B cell (primary cell): Measurements from ENCODE around the gene SLC25A26. TPM values are rescaled to one million over a fixed set of nuclear protein-coding genes. Genes with fewer than 3 reads are reported as not detected.

Experiments
- ATAC-seq: fragments of 200-7000 bp; cut with Tn5 transposase; one replicate; pipeline ENCODE4 v1.10.0; 2021; ENCODE audit warnings: low read depth, mild to moderate bottlenecking, moderate number of reproducible peaks, moderate library complexity
- CTCF ChIA-PET: fragments of 350-600 bp; sonication (Branson Sonifier 250); formaldehyde crosslinking; loops from one replicate; lab custom pipeline; 2021; ENCODE audit warnings: antibody characterized with exemption, inconsistent platforms; lab: Charles Lee
- POLR2A ChIA-PET: fragments of 350-600 bp; sonication (Branson Sonifier 250); formaldehyde crosslinking; loops from one replicate; lab custom pipeline; 2021; ENCODE audit warnings: antibody characterized with exemption; lab: Charles Lee
- DNase-seq: peaks from one replicate; pipeline ENCODE4 v3.0.0; 2013
- H2AFZ ChIP-seq: 2 replicates; pipeline ENCODE4 v1.6.1; 2012; ENCODE audit warnings: mild to moderate bottlenecking, low read depth, low read length; ENCODE audit not compliant: insufficient read depth, poor library complexity, severe bottlenecking
- H3K27ac ChIP-seq, 2 donors: 1 replicate in 1 of 2; 2 replicates in 1 of 2; pipeline ENCODE4 v1.5.1; 2012 to 2013; ENCODE audit warnings: low read length in 2 of 2, mild to moderate bottlenecking in 2 of 2, moderate library complexity in 1 of 2
- H3K27me3 ChIP-seq, 4 experiments: fragments of 200-600 bp in 1 of 4; sonication (generic) in 1 of 4; replicated peaks in 1 of 4; 1 replicate in 2 of 4; 2 replicates in 2 of 4; pipeline versions ENCODE4 v1.6.1 to v1.7.0; 2013 to 2016; ENCODE audit warnings: low read length in 3 of 4, mild to moderate bottlenecking in 2 of 4, mixed read lengths in 1 of 4, moderate library complexity in 1 of 4; ENCODE audit not compliant: insufficient read depth in 4 of 4, control insufficient read depth in 3 of 4; ENCODE audit errors: control extremely low read depth in 1 of 4
- H3K36me3 ChIP-seq, 2 experiments: replicated peaks in 1 of 2; 1 replicate in 1 of 2; 2 replicates in 1 of 2; pipeline versions ENCODE4 v1.6.1 to v1.7.1; 2013; ENCODE audit warnings: low read length in 1 of 2; ENCODE audit not compliant: insufficient read depth in 2 of 2, control insufficient read depth in 1 of 2; ENCODE audit errors: control extremely low read depth in 1 of 2, extremely low read depth in 1 of 2
- H3K4me1 ChIP-seq, 2 donors: fragments of 200-600 bp in 1 of 2; sonication (generic) in 1 of 2; 1 replicate in 1 of 2; 2 replicates in 1 of 2; pipeline versions ENCODE4 v1.5.1 to v1.6.1; 2013 to 2017; ENCODE audit warnings: low read length in 2 of 2; ENCODE audit not compliant: control insufficient read depth in 2 of 2, insufficient read depth in 2 of 2
- H3K4me2 ChIP-seq: replicated peaks from 2 replicates; pipeline ENCODE3; 2012; ENCODE audit warnings: mild to moderate bottlenecking, low read depth, low read length; ENCODE audit not compliant: poor library complexity, severe bottlenecking
- H3K4me3 ChIP-seq, 5 experiments: fragments of 200-600 bp in 1 of 5; sonication (generic) in 1 of 5; 1 replicate in 3 of 5; 2 replicates in 2 of 5; pipeline versions ENCODE4 v1.5.1 to v1.7.0; 2011 to 2016; ENCODE audit warnings: low read length in 4 of 5, mild to moderate bottlenecking in 4 of 5, low read depth in 2 of 5, control low read depth in 1 of 5, moderate library complexity in 1 of 5; ENCODE audit not compliant: insufficient read depth in 1 of 5; ENCODE audit errors: control extremely low read depth in 1 of 5, extremely low read depth in 1 of 5
- H3K79me2 ChIP-seq: fragments of 200-600 bp; sonication (generic); one replicate; pipeline ENCODE4 v1.6.0; 2016; ENCODE audit warnings: low read length; ENCODE audit not compliant: control insufficient read depth, insufficient read depth
- H3K9ac ChIP-seq: fragments of 200-600 bp; sonication (generic); 2 replicates; pipeline ENCODE4 v1.6.1; 2017; ENCODE audit warnings: mild to moderate bottlenecking, low read length, moderate library complexity
- H3K9me3 ChIP-seq, 3 donors: one replicate each; pipeline versions ENCODE4 v1.6.1 to v1.7.1; 2013; ENCODE audit warnings: low read length in 2 of 3; ENCODE audit not compliant: control insufficient read depth in 2 of 3, insufficient read depth in 1 of 3; ENCODE audit errors: control extremely low read depth in 1 of 3
- H4K20me1 ChIP-seq: 2 replicates; pipeline ENCODE4 v1.6.0; 2012; ENCODE audit warnings: mild to moderate bottlenecking, low read length; ENCODE audit not compliant: insufficient read depth, control insufficient read depth, poor library complexity, severe bottlenecking
- H3K27ac Mint-ChIP-seq: one replicate; pipeline ENCODE4 v1.8.0; 2021; ENCODE audit warnings: mixed read lengths
- H3K27me3 Mint-ChIP-seq: one replicate; pipeline ENCODE4 v1.8.0; 2021; ENCODE audit warnings: mixed read lengths
- H3K4me1 Mint-ChIP-seq: one replicate; pipeline ENCODE4 v1.8.0; 2021; ENCODE audit warnings: mixed read lengths
- H3K4me3 Mint-ChIP-seq: one replicate; pipeline ENCODE4 v1.8.0; 2021; ENCODE audit warnings: mixed read lengths
- H3K9me3 Mint-ChIP-seq: one replicate; pipeline ENCODE4 v1.8.0; 2022; ENCODE audit warnings: mixed read lengths; ENCODE audit not compliant: insufficient read depth
- EZH2 ChIP-seq: IDR thresholded peaks from 2 replicates; pipeline ENCODE4 v1.6.1; 2012; ENCODE audit warnings: borderline replicate concordance, low read depth, mild to moderate bottlenecking, moderate library complexity, low read length; ENCODE audit not compliant: insufficient read depth, poor library complexity, severe bottlenecking
- WGBS: methylation state at CpG from one replicate; pipeline ENCODE4 v1.1.5; 2013; ENCODE audit warnings: missing lambda C conversion rate; ENCODE audit not compliant: insufficient coverage; 5-methylcytosine and 5-hydroxymethylcytosine counted together
- intact Hi-C: fragments of 100-400 bp; cut with micrococcal nuclease; formaldehyde crosslinking; loops from one replicate; pipeline ENCODE4 v1.10.0; 2022
- polyA plus RNA-seq: library from polyadenylated mRNA; depleted of rRNA; stranded (reverse); fragments of >200 nt; gene quantifications from 2 replicates; pipeline ENCODE4 v1.2.3, GENCODE V29; 2012
- total RNA-seq, 2 donors: library from RNA; stranded (reverse); fragments of 120-200 nt in 1 of 2; gene quantifications; 1 replicate in 1 of 2; 2 replicates in 1 of 2; pipeline versions ENCODE4 v1.2.3 to v1.2.4, GENCODE V29; 2013 to 2022
- TF ChIP-seq, protein P1 (sequence below): fragments of 200-600 bp; IDR thresholded peaks from one replicate; pipeline ENCODE4 v1.8.0; 2022; ENCODE audit warnings: antibody characterized with exemption, mild to moderate bottlenecking

Gene SLC25A26
- total and polyA plus RNA-seq, 2 donors (not counting 1 experiment from before 2014, with no cell fraction given): 22.3 to 23.8 TPM

DNA sequence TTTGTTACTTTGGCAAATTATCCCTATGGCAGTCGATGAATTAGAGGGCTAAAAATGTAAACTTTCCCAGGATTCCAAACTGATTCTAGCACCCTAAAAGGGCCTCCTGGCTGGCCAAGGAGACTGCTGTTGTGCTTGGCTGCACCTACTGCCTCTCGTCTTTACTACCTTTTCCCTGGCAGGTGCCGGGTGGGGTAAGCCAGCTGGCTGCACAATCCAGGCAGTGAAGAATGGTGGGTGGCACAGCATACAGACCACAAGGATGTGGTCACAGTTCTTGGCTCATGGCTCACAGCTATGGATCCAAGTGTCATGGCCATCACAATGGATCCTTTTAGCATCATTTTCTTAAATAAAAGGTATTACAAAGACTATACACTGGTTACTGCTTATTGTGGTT, 20.7 kb upstream of the SLC25A26 start:
- H2AFZ ChIP-seq: no peak overlapping the region
- peaks cover 0 to 8% (median 3%) of the 10 kb centered on the region in 4 experiments for H3K27me3 ChIP-seq
- Mint-ChIP-seq H3K27me3 (peaks cover 50% of the 10 kb centered on the region), H3K4me1 (no peaks in the 10 kb centered on the region), H3K9me3 (no peaks in the 10 kb centered on the region), H3K4me3 (no peak overlapping the region), H3K27ac (no peak overlapping the region)
- POLR2A ChIA-PET: no interaction called here
- DNase-seq (no peak), ATAC-seq (no peak)
- no peak overlapping the region for H3K27ac ChIP-seq
- no peak for TF ChIP-seq EZH2
- TF ChIP-seq, protein P1, sequence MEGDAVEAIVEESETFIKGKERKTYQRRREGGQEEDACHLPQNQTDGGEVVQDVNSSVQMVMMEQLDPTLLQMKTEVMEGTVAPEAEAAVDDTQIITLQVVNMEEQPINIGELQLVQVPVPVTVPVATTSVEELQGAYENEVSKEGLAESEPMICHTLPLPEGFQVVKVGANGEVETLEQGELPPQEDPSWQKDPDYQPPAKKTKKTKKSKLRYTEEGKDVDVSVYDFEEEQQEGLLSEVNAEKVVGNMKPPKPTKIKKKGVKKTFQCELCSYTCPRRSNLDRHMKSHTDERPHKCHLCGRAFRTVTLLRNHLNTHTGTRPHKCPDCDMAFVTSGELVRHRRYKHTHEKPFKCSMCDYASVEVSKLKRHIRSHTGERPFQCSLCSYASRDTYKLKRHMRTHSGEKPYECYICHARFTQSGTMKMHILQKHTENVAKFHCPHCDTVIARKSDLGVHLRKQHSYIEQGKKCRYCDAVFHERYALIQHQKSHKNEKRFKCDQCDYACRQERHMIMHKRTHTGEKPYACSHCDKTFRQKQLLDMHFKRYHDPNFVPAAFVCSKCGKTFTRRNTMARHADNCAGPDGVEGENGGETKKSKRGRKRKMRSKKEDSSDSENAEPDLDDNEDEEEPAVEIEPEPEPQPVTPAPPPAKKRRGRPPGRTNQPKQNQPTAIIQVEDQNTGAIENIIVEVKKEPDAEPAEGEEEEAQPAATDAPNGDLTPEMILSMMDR: no peak
- H3K4me3 ChIP-seq: no peak overlapping the region
- H3K4me1 ChIP-seq: peaks cover 0 to 2% of the 10 kb centered on the region in 2 donors
- H3K4me2 ChIP-seq: no peak overlapping the region
- H3K9ac ChIP-seq: no peak overlapping the region
- no peaks in the 10 kb centered on the region for H3K79me2 ChIP-seq
- intact Hi-C loops: no loop called here
- CTCF ChIA-PET: no interaction called here
- no peaks in the 10 kb centered on the region for H3K36me3 ChIP-seq
- H4K20me1 ChIP-seq: no peaks in the 10 kb centered on the region
- WGBS: 53% methylated on average over 3 of the region's 3 CpGs
- H3K9me3 ChIP-seq: peaks cover 0 to 3% (median 0%) of the 10 kb centered on the region in 3 donors

DNA sequence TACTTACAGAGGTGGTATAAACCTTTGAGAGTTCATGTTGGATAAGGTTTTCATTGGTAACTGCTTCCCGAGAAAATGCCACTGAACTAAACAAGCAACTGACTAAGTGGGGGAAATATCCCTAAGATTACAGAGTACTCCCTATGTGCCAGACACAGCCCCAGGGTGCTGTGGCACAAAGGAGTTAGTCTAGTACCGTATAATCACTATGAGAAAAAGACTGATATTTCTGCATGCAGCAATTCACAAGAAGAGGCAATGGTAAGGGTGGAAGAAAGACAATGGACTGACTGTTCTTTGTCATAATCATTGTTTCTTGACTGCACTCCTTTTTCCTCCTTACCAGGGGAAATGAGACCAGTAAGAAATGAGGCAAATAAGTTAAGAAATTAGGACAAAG, 20.0 kb upstream of the SLC25A26 start:
- Histone ChIP-seq H2AFZ (no peak overlapping the region), H3K9ac (no peak overlapping the region), H3K4me1 (no peaks in the 10 kb centered on the region), H3K27ac (no peak overlapping the region), H3K36me3 (no peaks in the 10 kb centered on the region), H3K79me2 (no peaks in the 10 kb centered on the region), H4K20me1 (no peaks in the 10 kb centered on the region), H3K4me2 (no peak overlapping the region), H3K4me3 (no peak overlapping the region), H3K27me3 (peaks cover 0 to 8% (median 1%) of the 10 kb centered on the region in 4 experiments), H3K9me3 (no peaks in the 10 kb centered on the region)
- Mint-ChIP-seq H3K9me3 (no peaks in the 10 kb centered on the region), H3K4me1 (no peaks in the 10 kb centered on the region), H3K4me3 (no peak overlapping the region), H3K27ac (no peak overlapping the region), H3K27me3 (peaks cover 51% of the 10 kb centered on the region)
- CTCF ChIA-PET: no interaction called here
- no peak for TF ChIP-seq EZH2
- TF ChIP-seq, protein P1: no peak
- ATAC-seq (no peak), DNase-seq (no peak)
- WGBS: no CpG with 5 or more reads among the region's 2 CpGs
- POLR2A ChIA-PET: no interaction called here
- intact Hi-C loops: no loop called here
